Stimulated activated naive CD8-positive, alpha-beta T cell treated with anti-CD3 and anti-CD28 coated beads, Interleukin-15, amount 100 ng/mL, for 72 hours (primary cell): ENCODE results near the gene CNOT6.
"Not testable (repeated sequence)": the region's sequence is repeated elsewhere in the genome, so short reads cannot be mapped to it uniquely, and the experiment has no call there.

ENCODE experiments used
- ATAC-seq: fragments of 150-1000 bp; cut with Tn5 transposase; 2 replicates; pipeline ENCODE4 v1.10.0; 2021; ENCODE audit warnings: mild to moderate bottlenecking, moderate library complexity
- DNase-seq, 2 donors: peaks; one replicate each; pipeline ENCODE4 v3.0.0; 2021 to 2022
- H3K27ac Mint-ChIP-seq, 2 donors: one replicate each; pipeline ENCODE4 v1.8.0; 2022; ENCODE audit warnings: mild to moderate bottlenecking in 2 of 2, mixed read lengths in 2 of 2, moderate library complexity in 2 of 2
- H3K27me3 Mint-ChIP-seq: one replicate; pipeline ENCODE4 v1.8.0; 2022; ENCODE audit warnings: mixed read lengths
- H3K4me1 Mint-ChIP-seq: one replicate; pipeline ENCODE4 v1.8.0; 2022; ENCODE audit warnings: mild to moderate bottlenecking, mixed read lengths
- H3K4me3 Mint-ChIP-seq, 2 donors: one replicate each; pipeline ENCODE4 v1.8.0; 2022; ENCODE audit warnings: mild to moderate bottlenecking in 2 of 2, mixed read lengths in 2 of 2, moderate library complexity in 1 of 2
- H3K9me3 Mint-ChIP-seq, 2 donors: one replicate each; pipeline ENCODE4 v1.8.0; 2022; ENCODE audit warnings: mixed read lengths in 2 of 2

Gene CNOT6

DNA sequence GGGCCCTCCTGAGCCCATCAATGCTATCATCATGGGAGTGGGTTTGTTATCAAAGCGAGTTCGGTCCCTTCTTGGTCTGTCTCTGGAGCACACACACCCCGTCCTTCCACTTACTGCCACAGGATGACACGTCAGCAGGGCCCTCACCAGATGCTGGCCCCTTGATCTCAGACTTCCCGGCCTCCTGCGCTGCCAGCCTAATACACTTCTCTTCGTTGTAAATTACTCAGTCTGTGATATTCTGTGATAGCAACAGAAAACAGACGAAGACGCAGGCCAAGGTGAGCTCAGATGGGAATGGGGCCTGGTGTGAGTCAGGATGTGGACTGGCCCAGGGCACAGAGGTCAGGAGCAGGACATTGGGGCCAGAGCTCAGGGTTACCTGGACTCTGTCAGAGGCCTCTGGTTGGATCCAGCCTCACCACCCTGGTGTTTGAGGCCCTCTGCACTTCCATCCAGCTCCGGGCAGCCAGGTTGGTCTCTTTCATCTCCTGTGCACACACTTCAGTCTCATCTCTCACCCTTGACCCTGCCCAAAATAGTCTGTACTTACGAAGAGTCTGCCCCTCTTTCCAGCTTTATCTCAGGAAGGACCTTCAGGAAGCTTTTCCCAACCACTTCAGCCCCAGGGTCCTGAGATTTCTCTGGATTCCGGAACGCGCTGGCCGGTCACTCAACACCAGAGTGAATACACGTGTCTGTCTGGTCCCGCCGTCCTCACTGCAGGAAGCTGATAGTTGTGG, 26.0 kb upstream of the CNOT6 start:
- Mint-ChIP-seq H3K27ac (peak overlapping the region in 1 of 2 donors; percentile 49), H3K27me3 (no peaks in the 10 kb centered on the region), H3K4me3 (no peak overlapping the region), H3K4me1 (no peaks in the 10 kb centered on the region), H3K9me3 (no peaks in the 10 kb centered on the region)
- ATAC-seq, result no peak
- no peak for DNase-seq

DNA sequence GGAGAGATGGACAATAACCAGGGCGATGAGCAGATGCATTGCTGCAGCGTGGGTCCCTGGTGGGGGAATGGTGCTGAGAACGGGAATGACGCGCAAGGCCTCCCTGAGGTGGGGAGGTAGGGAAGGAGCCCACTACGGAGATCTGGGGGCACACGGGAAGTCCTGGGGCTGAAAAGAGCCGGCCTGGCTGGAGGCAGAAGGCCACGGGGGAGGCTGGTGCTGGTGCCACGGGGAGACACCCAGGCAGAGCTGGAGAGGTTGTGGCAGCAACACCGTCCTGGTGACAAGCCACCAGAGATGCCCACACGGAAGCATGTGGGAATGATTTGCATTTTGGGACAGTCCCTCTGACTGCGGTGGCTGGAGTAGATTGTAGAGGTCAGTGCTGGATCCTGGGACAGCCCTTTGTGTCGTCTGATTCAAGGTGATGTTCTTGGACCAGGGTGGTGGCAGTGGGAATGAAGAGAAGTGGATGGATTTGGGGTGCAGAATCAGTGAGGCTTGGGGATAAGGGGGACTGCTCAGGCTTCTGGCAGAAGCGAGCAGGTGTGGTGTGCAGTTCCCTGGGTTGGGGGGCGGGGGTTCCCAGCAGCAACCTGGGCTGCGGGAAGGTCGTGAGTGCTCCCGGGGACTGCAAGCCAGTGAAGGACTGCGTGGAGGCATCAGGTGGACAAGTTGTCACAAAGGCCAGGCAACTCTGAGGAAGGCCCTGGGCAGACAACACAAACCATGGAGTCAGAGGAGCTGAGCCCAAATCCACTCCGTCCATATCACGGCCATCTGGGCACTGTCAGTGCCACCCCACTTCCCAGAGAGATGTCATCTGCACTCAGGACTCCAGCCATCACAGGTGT, 25.2 kb upstream of the CNOT6 start:
- DNase-seq (no peak), ATAC-seq (no peak)
- no peaks in the 10 kb centered on the region for H3K27me3 Mint-ChIP-seq
- no peak overlapping the region for H3K27ac Mint-ChIP-seq
- H3K4me1 Mint-ChIP-seq, result no peaks in the 10 kb centered on the region
- H3K9me3 Mint-ChIP-seq, result no peaks in the 10 kb centered on the region
- no peak overlapping the region for H3K4me3 Mint-ChIP-seq

DNA sequence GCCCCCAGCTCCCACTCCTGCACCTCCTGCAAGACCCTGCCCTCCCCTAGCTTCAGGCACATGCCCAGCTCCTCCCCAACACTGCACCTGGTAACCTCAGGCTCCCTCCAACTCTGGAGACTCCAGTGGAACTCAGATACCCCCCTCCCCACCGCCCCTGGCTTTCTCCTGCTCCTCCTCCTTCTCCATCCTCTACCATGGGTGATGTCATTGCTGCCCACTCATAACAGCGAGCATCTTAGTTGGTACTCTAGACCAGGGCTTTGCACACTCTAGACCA, 24.7 kb upstream of the CNOT6 start:
- H3K4me3 Mint-ChIP-seq, result no peak overlapping the region
- H3K27me3 Mint-ChIP-seq, result no peaks in the 10 kb centered on the region
- no peaks in the 10 kb centered on the region for H3K9me3 Mint-ChIP-seq
- H3K27ac Mint-ChIP-seq, result no peak overlapping the region
- DNase-seq, result no peak
- ATAC-seq, result peak; percentile 33
- H3K4me1 Mint-ChIP-seq, result no peaks in the 10 kb centered on the region

DNA sequence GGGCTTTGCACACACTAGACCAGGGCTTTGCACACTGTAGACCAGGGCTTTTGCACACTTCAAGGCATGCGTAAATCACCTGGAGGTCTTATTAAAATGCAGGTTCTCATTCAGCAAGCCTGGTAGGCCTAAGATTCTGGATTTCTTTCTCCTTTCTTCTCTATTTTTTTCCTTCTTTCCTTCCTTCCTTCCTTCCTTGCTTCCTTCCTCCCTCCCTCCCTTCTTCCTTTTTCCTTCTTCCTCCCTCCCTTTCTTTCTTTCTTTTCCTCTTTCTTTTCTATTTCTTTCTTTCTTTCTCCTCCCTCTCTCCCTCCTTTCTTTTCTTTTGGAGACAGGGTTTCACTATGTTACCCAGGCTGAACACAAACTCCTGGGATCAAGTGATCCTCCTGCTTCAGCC, 24.3 kb upstream of the CNOT6 start:
- Mint-ChIP-seq H3K27ac (no peak overlapping the region), H3K4me3 (no peak overlapping the region), H3K27me3 (no peaks in the 10 kb centered on the region), H3K4me1 (no peaks in the 10 kb centered on the region), H3K9me3 (no peaks in the 10 kb centered on the region)
- DNase-seq (no peak), ATAC-seq (no peak)

DNA sequence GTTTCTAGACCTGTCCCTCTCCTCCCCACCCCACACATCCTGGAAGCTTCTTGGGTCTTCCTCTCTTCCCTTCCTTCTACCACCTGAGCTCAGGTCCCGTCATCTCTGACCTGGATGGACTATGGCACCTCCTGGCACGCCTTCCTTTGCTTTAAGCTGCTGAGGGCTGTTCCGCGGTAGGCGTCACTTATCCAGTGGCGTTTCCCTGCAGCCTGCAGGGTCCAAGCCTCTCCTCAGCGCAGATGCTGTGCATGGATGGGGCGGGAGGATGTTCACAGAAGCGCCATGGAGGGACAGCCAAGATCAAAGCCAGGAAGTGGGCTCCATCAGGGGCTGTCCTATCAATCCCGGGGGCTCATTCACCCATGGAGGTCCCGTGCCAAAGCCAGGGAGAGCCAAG, 23.8 kb upstream of the CNOT6 start:
- no peak for ATAC-seq
- no peaks in the 10 kb centered on the region for H3K4me1 Mint-ChIP-seq
- H3K4me3 Mint-ChIP-seq, result no peak overlapping the region
- no peak for DNase-seq
- no peaks in the 10 kb centered on the region for H3K9me3 Mint-ChIP-seq
- no peaks in the 10 kb centered on the region for H3K27me3 Mint-ChIP-seq
- H3K27ac Mint-ChIP-seq, result no peak overlapping the region

DNA sequence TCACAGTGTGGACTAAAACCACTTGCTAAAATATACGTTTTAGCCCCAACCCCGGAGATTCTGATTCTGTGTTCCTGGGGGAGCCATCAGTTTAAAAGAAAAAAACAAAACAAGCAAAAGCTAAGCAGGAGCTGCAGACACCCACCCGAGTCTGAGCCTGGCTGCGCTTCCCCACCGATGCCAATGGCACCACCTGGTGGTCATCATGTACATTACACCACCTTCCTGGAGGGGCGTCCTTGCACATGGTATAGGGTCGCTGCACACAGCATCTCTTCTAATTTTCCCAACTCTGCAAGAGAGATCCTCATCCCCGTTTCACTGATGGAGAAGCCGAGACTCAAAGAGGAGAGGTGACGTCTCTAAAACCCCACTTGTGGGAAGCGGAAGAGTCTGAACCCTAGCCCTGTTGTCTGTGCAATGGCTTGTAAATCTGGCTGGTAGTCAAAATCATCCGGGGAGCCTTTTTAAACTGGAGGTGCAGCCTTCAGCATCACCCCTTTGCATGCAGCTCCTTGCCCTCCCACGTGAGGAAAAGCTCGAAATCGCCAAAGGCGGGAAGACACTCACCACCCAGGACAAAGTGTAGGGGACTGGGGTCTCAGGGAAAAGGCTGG, 23.1 kb upstream of the CNOT6 start:
- Mint-ChIP-seq H3K27ac (no peak overlapping the region), H3K4me3 (no peak overlapping the region), H3K27me3 (no peaks in the 10 kb centered on the region), H3K9me3 (no peaks in the 10 kb centered on the region), H3K4me1 (no peaks in the 10 kb centered on the region)
- DNase-seq (peak; percentile 54 to 62), ATAC-seq (peak; percentile 73)

DNA sequence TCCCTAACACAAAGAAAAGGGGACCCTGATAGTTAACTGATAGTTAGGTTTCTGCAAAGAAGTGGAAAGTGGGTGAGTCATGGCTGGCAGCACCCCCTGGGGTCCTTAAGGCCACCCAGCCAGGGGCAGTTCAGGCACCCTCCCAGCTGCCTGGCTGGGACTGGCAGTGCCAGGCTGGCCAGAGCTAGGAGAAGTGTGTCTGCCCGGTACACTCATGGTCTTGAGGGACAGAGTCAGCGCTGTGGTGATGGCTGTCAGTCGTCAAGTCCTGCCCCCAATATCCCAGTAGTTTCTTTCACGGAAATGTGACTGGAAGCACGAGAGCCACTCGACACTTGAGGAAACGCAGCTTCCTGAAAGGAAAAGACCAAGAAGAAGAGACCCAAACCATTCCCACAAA, 22.3 kb upstream of the CNOT6 start:
- ATAC-seq (no peak), DNase-seq (no peak)
- no peak overlapping the region for H3K4me3 Mint-ChIP-seq
- H3K27ac Mint-ChIP-seq, result no peak overlapping the region
- H3K9me3 Mint-ChIP-seq, result no peaks in the 10 kb centered on the region
- no peaks in the 10 kb centered on the region for H3K4me1 Mint-ChIP-seq
- H3K27me3 Mint-ChIP-seq, result no peaks in the 10 kb centered on the region

DNA sequence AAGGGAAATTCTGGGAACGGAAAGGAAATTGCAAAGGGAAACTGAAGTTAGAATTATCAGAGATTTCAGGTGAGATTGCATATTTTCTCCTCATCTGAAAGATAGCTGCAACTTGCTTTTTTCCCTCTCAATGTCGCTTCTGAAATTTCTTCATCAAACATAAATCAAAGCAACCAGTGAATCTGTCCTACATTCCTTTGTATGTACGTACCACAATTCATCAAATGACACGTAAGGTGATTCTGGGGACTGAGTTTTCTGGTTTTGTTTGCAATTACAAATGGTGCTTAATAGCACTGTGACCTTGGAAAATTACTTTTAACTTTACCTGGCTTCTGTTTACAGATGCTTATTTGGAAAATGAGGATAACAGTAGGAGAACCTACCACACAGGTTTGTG, 21.9 kb upstream of the CNOT6 start:
- Mint-ChIP-seq H3K4me1 (no peaks in the 10 kb centered on the region), H3K27me3 (no peaks in the 10 kb centered on the region), H3K27ac (no peak overlapping the region), H3K9me3 (no peaks in the 10 kb centered on the region), H3K4me3 (no peak overlapping the region)
- DNase-seq (no peak), ATAC-seq (no peak)

DNA sequence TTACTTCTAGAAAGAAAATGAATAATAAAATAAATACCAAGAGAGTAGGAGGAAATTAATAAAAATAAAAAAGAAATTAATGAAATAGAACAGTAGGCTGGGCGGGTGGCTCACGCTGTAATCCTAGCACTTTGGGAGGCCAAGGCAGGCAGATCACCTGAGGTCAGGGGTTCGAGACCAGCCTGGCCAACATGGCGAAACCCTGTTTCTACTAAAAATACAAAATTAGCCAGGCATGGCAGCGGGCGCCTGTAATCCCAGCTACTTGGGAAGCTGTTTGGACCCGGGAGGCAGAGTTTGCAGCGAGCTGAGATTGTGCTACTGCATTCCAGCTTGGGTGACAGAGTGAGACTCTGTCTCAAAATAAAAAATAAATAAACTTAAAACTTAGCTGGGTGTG, 20.8 kb upstream of the CNOT6 start:
- not testable (repeated sequence) for H3K4me3 Mint-ChIP-seq, H3K4me1 Mint-ChIP-seq, H3K27me3 Mint-ChIP-seq, ATAC-seq, H3K27ac Mint-ChIP-seq, DNase-seq, H3K9me3 Mint-ChIP-seq

DNA sequence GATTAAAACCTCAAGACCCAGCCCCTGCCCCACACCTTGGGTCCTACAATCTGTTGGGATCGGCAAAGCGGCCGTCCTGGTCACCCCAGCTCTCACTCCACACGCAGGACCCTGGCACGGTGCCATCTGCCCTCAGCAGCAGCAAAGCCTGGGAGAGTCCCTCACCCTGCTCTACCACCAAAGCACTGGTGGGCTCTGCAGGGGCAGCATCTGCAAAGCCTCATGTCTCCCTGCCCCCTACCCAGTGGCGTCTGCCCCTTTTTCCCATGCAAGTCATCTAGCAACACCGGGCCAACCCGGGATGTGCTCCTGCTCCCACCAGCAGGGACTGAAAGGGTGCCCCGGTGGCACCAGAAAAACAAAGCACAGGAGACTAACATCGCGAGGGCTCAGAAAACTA, 19.6 kb upstream of the CNOT6 start:
- no peaks in the 10 kb centered on the region for H3K27me3 Mint-ChIP-seq

DNA sequence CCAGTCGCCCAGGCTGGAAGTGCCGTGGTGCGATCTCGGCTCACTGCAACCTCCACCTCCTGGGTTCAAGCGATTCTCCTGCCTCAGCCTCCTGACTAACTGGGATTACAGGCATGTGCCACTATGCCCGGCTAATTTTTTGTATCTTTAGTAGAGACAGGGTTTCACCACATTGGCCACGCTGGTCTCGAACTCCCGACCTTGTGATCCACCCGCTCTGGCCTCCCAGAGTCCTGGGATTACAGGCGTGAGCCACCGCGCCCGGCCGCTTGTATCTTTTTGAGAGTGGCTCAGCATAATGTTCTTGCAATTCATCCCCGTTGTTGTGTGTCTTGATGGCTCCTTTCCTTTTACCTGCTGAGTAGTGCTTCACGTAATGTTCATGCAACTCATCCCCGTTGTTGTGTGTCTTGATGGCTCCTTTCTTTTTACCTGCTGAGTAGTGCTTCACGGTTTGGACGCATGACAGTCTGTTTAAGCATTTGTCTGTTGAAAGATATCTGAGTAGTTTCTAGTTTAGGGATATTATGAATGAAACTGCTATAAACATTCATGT, 18.1 kb upstream of the CNOT6 start:
- H3K27me3 Mint-ChIP-seq, H3K4me3 Mint-ChIP-seq, H3K9me3 Mint-ChIP-seq, H3K27ac Mint-ChIP-seq, DNase-seq, H3K4me1 Mint-ChIP-seq, ATAC-seq: not testable (repeated sequence)

More for the DNA sequence above, 19.6 kb upstream of the CNOT6 start:
- ATAC-seq (no peak), DNase-seq (no peak)
- H3K27ac Mint-ChIP-seq, result no peak overlapping the region
- H3K9me3 Mint-ChIP-seq, result no peaks in the 10 kb centered on the region
- no peak overlapping the region for H3K4me3 Mint-ChIP-seq
- H3K4me1 Mint-ChIP-seq, result no peaks in the 10 kb centered on the region

DNA sequence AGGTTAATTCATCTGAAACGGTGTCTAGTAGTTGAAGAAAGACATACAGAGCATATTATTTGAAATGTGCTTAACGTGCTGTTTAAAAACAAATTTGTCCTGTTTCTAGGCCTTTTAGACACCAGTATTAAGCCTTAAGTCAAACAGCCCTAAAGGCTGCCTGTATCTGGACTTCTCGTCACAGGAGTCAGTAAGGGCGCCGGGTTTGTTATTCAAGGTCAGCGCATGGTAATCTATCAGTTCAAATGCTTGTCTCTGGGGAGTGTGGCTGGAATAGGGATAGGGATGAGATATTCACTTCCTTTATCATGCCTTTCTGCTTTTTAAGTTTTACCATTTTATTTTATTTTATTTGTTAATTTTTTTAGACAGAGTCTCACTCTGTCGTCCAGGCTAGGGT, 9.4 kb upstream of the CNOT6 start:
- Mint-ChIP-seq H3K27me3 (no peaks in the 10 kb centered on the region), H3K4me1 (no peaks in the 10 kb centered on the region), H3K4me3 (no peak overlapping the region), H3K27ac (no peak overlapping the region), H3K9me3 (no peaks in the 10 kb centered on the region)
- no peak for DNase-seq
- no peak for ATAC-seq

DNA sequence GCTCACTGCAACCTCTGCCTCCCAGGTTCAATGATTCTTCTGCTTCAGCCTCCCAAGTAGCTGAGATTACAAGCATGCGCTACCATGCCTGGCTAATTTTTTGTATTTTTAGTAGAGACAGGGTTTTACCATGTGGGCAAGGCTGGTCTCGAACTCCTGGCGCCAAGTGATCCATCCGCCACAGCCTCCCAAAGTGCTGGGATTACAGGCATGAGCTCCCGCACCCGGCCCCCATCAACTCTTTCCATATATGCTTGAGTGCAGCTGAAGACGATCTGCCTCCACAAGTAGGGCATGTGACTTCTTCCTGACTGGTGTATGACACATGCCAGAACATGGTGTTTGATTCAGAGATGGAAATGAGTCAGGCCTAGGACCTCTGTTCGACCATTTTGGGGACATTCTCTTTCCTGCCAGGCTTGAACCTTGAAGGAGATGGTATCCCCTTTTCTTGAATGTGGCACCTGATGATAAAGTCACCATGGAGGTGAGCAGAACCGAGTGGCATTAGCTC, 7.5 kb upstream of the CNOT6 start:
- no peak for DNase-seq
- Mint-ChIP-seq H3K4me3 (no peak overlapping the region), H3K27me3 (no peaks in the 10 kb centered on the region), H3K9me3 (no peaks in the 10 kb centered on the region), H3K4me1 (no peaks in the 10 kb centered on the region), H3K27ac (no peak overlapping the region)
- no peak for ATAC-seq

DNA sequence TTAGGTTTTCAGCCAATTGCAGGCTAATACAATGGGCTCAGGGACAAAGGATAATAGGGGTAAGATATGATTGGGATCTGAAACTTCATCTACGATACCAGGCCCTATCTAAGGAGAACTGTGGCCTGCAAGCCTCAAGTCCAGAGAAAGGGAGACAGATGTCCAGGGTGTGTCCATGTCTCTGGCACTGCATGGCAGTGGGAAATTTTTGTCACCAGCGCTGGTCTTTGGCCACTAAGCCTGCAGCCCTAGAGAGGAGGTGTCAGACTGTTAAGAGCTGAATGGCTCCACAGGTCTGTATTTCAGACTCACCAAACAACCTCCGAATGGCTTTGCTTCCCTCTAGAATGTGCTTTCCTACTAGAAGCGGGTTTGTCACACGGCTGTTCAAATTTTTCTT, 6.6 kb upstream of the CNOT6 start:
- peaks cover 4% of the 10 kb centered on the region for H3K4me1 Mint-ChIP-seq
- no peak for DNase-seq
- H3K27ac Mint-ChIP-seq, result no peak overlapping the region

DNA sequence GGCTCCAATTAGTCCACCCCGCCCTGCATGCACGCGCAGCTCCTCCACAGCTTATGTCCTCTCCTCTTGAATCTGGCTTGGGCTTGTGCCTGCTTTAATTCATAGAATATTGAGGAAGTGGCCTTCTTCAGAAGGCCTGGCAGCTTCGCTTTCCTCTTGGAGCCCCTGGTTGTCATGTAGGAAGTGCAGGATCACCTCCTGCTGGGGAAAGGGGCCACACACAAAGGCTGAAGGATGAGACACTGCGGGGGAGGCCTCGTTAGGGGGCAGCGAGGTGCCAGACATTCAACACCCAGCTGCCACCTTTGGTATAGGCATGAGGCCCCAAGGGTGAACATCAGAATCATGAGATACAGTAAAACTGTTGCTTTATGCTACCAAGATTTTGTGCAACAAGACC, 2.7 kb upstream of the CNOT6 start:
- Mint-ChIP-seq H3K9me3 (no peaks in the 10 kb centered on the region), H3K4me3 (no peak overlapping the region), H3K27me3 (no peaks in the 10 kb centered on the region), H3K4me1 (peaks cover 26% of the 10 kb centered on the region), H3K27ac (no peak overlapping the region)
- DNase-seq (no peak), ATAC-seq (no peak)

More for the DNA sequence above, 6.6 kb upstream of the CNOT6 start:
- no peaks in the 10 kb centered on the region for H3K9me3 Mint-ChIP-seq
- H3K27me3 Mint-ChIP-seq, result no peaks in the 10 kb centered on the region
- H3K4me3 Mint-ChIP-seq, result no peak overlapping the region
- ATAC-seq, result no peak
